GM19099 (cell line): ENCODE measurements around the gene SSBP3.

Source experiments
- POLR2A ChIP-seq: IDR thresholded peaks from 3 replicates; pipeline ENCODE4 v1.6.1; 2011; ENCODE audit warnings: low read depth; ENCODE audit not compliant: insufficient read length; ENCODE audit errors: extremely low read depth

The SSBP3 gene

GRCh38 chr1:54406339-54407153 lies at the start of gene SSBP3:
Gene SSBP3, minus strand, starts transcription at chr1:54406394.
- TF ChIP-seq POLR2A = peak; percentile 76

GRCh38 chr1:54453509-54453908 lies 47.3 kb upstream of the SSBP3 start:
- TF ChIP-seq POLR2A = no peak

- TF ChIP-seq POLR2A = no peak
These were observed 46.8 kb upstream of the SSBP3 start for GRCh38 chr1:54453022-54453421.

GRCh38 chr1:54442185-54442584 lies 36.0 kb upstream of the SSBP3 start:
- no peak for TF ChIP-seq POLR2A

- TF ChIP-seq POLR2A = no peak
These were observed 33.5 kb upstream of the SSBP3 start for GRCh38 chr1:54439550-54440223.

- no peak for TF ChIP-seq POLR2A
These were observed 31.6 kb upstream of the SSBP3 start for GRCh38 chr1:54437783-54438182.

- no peak for TF ChIP-seq POLR2A
These were observed 30.6 kb upstream of the SSBP3 start for GRCh38 chr1:54436826-54437225.

GRCh38 chr1:54429838-54430237 lies 23.6 kb upstream of the SSBP3 start:
- TF ChIP-seq POLR2A = no peak

- TF ChIP-seq POLR2A = no peak
These were observed 22.8 kb upstream of the SSBP3 start for GRCh38 chr1:54428837-54429518.

GRCh38 chr1:54425152-54425584 lies 19.0 kb upstream of the SSBP3 start:
- no peak for TF ChIP-seq POLR2A

GRCh38 chr1:54424398-54424797 lies 18.2 kb upstream of the SSBP3 start:
- TF ChIP-seq POLR2A = no peak

- TF ChIP-seq POLR2A = no peak
These were observed 14.9 kb upstream of the SSBP3 start for GRCh38 chr1:54421101-54421504.

GRCh38 chr1:54417123-54417522 lies 10.9 kb upstream of the SSBP3 start:
- no peak for TF ChIP-seq POLR2A

- no peak for TF ChIP-seq POLR2A
These were observed 10.2 kb upstream of the SSBP3 start for GRCh38 chr1:54416435-54416834.

- no peak for TF ChIP-seq POLR2A
These were observed 9.8 kb upstream of the SSBP3 start for GRCh38 chr1:54415991-54416390.

- no peak for TF ChIP-seq POLR2A
These were observed 9.3 kb upstream of the SSBP3 start for GRCh38 chr1:54415533-54415932.

- TF ChIP-seq POLR2A = no peak
These were observed 7.5 kb upstream of the SSBP3 start for GRCh38 chr1:54413732-54414131.

- no peak for TF ChIP-seq POLR2A
These were observed 7.1 kb upstream of the SSBP3 start for GRCh38 chr1:54413295-54413694.
